GM19452 (cell line): ENCODE measurements around the gene SLAMF9.

Experiments
- ATAC-seq: cut with Tn5 transposase; IDR thresholded peaks from one replicate; pipeline ENCODE4 v1.9.1; 2021; ENCODE audit not compliant: unreplicated experiment

Gene SLAMF9

DNA sequence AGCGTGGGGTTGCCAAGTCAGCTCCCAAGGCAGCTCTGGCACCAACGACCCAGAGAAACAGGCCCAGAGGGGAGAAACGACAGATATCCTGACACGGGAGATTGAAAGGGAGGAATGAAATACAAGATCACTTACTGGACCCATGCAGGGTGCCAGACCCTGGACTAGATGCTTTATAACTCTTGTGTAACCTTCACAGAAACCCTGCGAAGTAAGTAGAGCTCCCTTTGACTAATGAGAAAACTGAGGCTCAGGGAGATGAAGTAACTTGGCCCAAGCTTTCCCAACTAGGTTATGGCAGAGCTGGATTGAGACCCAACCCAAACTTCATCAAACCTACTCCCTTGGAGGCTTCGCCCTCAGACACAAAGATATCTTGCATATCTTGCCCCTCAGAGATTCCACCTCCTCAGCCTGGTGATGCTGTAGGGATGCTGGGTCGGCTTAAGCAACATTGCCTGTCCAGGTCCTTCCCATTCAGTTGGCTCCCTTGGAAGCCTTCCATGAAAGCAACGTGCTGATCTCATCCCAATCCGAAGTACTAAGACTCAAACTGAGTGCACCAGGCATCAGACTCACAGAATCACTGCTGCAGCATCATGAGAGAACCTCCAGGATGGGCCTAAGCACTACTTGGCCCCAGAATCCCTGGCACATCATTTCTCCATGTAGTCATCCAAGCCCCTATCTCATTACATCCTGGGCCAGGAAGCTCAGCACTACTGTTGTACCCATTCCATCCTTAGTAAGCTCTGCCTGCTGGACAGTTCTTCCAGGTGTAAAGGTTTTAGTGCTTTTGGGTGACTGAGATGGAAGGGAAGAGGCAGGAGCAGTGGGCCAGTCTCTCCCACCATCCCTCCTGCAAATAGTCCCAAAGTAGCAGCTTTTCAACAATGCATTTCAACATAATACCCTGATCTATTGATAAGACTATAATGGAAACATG lies 7.5 kb downstream of the SLAMF9 start:
- ATAC-seq: no peak

DNA sequence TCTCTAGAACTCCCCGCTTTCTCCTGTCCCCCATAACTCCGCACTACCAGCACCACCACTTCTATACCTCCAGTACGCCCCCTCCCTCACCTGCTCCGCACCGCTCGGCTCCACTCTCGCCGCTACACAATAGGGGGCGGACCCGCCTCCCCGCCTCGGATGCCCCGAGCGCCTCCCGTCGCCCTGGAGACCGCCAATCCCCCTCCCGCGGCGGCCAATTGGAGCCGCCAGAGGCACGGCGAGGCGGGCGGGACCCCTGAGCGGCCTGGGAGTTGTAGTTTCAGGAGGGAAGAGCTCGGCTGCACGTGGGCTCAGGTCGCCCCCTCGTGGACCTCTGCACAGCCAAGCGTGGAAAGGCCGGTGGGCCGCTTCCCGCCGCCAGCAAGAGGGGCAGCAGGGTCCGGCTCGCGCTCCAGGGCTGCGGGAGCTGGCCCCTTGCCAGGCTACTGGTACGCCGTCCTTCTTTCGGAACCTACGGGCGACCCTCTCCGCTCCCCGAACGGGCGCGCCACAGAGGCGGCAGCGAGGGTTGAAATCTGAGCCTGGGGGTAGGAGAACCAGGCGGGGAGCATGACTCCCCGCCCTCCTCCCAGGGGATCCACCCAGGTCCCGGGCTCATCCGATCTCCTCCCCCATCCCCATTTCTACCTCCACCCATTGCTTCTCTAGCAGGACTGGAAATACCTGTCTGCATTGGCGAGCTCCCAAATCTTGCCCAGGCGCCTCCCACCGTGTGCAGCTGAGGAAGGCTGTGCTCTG lies 8.4 kb downstream of the SLAMF9 start, which contains the start of gene IGSF9:
Gene IGSF9 (minus strand): TSS at position 131 of the 759 bp plus-strand sequence. CDS start 2,159 bp downstream, outside the sequence.
- ATAC-seq: no peak

DNA sequence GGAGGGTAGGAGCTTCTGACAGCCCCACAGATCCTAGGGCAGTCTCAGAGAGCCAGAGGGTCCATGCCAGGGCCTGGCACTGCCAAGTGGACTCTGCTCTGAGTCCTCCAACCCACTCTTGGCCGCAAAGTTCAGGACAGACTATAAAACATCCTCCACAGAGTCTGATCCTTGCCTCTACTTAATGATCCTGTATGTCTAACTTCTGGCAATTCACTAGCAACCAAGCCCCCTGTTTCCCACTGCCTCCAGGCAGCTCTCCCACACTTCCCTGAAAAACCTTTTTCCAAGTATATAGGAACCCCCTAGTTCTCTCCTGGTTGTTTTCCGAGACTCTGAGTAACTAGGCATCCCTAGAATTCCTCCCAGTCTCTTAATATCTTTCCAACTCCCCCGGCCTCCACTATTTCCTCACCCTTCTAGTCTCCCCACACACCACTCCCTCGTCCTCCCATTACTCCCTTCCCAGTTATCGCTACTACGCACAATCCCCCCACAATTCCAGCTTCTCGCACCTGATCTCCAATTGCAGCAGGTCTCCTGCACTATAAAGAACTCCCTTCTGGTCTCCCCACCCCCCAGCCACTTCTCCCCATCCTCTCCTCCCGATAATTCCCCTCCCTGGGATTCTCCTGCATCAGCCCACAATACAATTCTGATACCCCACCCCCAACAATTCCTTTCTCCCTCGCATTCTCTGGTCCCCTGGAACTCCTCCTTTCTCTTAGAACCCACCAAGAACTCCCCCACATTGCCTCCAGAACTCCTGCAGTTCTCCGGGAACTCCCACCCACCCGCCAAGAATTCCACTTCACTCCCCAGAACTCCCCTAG lies 9.2 kb downstream of the SLAMF9 start:
- ATAC-seq: no peak

- ATAC-seq: no peak
Measured at GRCh38 chr1:159943908-159944622, 10.0 kb downstream of the SLAMF9 start.

GRCh38 chr1:159943278-159943640 lies 10.8 kb downstream of the SLAMF9 start:
- no peak for ATAC-seq

DNA sequence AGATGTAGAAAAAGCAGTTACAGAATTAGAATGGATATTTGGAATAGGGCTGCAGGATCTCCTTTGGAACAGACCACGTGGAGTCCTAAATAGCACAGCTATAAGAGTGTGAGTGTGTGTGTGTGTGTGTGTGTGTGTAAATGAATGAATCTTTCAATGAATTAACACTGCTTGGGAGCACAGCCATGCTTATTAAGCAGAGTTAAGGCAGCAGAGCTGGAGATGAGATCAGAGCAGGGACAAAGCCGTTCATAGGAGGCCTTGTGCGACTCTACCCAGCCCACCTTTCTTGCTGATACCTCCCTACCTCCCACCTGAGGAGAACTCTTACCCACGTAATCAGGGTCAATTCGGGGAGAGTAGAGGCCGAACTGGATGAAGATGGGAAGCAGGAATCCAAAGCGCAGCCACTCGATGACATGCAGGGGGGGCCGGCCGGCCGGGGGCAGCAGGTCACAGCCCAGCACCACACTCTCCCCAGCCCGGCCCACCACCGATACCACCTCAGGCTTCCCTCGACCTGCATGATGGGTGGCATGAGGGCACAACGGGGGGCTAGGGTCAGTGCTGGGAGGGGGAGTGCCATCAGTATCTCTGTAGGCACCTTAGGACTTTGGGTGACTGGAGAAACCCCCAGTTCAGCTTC lies 11.3 kb downstream of the SLAMF9 start:
- no peak for ATAC-seq

DNA sequence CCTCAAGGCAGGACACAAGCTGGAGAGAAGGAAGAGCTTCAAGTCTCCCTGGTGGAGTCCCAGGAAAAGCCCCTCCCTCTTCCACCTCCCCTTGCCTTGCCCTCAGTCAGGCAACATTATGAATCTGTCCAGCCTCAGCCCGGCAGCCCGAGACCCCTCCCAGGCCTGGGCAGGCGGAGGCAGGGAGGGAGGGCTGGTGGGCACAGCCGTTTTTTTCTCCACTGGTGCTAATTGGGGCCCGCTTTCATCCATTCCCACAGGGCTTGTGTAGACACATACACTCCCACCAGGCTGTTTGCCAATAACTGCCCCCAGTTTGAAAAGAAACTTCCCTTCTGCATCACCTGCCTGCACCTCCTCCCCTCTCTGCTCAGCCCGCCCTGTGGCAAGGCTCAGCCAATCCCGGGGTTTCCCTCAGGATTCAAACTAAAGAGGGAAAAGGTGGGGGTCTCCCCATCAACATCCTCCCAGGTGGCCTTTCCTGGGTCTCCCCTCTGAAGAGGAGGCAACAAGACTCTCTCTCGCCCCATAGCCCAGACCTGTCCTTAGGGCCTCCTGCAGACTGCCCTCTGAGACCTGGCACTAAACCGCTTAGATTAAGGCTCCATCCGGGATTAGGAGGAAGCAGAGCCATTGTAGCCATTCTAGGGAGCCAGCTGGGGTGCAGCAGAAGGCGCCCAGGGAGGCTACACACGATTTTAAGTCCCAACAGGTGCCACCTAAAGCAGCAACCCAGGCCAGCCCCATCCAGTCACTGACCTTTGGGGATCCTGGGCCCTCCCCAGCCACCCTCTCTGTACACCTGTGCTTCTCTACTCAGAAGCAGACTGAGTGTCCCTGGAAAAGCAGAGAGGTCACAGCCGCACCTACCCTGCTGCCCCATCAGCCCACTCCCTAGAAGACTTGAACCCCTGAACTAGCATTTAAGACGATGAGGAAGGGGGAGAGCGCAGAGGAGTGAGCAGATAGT lies 12.2 kb downstream of the SLAMF9 start:
- no peak for ATAC-seq

DNA sequence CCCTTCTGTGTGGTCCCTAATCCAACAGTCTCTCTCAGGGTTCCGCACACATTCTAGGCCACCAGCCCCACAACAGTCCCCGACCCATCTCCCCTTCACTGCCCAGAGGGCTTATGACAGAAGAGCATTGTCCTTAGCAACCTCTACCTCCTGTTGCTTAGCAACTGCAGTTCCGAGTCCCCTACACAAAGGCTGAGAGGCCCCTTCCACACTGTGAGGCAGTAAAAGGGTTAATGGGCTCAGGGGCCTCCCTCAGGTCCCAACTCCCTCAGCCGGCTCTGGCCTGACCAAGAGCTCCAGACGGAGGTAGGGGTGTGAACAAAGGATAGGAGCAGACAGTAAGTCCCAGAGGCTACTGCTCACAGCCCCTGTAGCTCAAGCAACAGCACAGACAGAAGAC lies 12.9 kb downstream of the SLAMF9 start:
- no peak for ATAC-seq

GRCh38 chr1:159940006-159940620 lies 13.9 kb downstream of the SLAMF9 start:
- no peak for ATAC-seq

DNA sequence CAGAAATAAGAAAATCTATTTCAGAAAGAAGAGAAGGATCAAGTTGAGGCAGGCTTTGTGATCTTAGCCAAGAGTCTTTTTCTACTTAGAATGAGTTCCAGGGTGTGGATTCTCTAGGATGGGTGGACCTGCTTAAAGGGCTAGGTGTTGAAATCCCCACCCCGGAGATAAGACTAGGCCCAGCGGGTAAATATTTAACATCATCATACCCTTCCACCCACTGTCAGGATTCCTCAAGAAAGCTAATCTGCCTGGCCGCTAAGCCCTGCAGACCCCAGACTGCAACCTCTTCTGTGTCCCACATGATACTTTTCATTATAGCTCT lies 14.4 kb downstream of the SLAMF9 start:
- ATAC-seq: no peak

DNA sequence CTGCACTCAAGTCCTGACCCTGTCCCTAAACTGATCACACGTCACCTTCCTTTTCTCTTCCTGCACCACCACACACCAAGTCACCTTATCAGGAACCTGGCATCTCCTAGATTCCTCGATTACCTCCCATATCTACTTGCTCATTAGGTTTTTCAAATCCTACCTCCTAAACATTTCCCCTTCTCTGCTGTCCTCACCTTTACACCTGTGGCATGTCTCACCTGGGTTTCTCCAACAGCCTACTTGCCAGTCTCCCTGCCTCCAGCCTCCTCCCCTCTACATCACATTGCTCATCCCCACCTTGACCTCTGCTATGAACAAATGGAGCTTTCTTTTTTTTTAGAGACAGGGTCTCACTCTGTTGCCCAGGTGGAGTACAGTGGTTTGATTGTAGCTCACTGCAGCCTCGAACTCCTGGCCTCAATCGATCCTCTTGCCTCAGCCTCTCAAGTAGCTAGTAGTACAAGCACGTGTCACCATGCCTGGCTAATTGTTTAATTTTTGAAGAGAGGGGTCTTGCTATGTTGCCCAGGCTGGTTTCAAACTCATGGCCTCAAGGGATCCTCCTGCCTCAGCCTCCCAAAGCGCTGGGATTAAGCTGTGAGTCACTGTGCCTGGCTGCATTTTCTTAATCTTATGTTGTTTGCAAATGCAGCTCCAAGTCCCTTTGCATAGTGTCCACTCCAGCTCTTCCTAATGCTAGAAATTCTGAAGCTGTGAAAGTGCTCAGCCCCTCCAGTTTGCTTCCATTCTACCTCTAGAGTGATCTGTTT lies 14.9 kb downstream of the SLAMF9 start:
- no peak for ATAC-seq

DNA sequence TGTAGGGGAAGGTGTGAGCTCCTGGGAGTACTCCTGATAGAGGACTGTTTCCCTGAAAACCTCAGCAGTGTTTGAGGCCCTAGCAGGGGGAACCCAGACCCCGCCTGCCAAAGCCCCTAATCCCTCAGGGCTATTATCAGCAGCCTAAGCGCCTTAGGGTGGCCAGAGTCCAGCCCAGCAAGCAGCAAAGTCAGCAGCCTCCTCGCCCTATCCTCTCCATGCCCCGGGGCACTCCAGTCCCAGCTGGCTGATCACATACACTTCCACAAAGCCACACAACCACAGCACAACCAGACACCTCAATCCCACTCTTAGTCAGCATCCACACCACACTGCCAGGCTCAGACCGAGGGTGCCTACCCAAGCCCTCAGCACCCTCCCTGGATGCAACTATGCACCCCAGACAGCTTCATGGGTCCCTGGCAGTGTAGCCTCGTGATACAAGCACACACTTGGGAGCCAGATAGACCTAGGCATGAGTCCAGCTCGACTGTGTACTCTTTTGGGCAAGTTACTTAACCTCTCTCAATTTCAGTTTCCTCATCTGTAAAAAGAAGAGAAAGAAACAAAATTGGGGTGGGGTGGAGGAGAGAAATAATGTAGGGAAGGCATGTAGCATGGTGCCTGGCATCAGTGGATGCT lies 15.7 kb downstream of the SLAMF9 start:
- ATAC-seq: no peak

- no peak for ATAC-seq
Measured at GRCh38 chr1:159937054-159937750, 16.8 kb downstream of the SLAMF9 start.

- no peak for ATAC-seq
Measured at GRCh38 chr1:159936273-159936904, 17.6 kb downstream of the SLAMF9 start.

GRCh38 chr1:159935719-159936272 lies 18.2 kb downstream of the SLAMF9 start:
- ATAC-seq: no peak

DNA sequence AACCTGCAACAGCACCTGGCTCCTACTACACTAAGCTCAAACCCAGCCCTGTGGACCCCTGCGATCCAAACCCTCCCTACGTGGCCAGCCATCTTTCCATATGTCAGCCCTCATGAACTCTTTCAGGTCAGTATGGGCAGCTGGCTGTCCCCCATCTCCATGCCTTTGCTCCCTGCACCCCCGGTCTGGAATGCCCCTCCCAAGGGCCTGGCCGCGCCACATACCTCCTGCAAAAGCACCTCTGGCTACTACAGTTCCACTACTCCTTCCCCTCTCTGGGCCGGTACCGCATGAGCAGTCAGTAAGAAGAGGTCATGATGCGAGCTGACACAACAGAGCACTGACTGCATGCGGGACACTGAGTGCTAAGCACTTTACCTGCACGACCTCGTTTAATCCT lies 18.7 kb downstream of the SLAMF9 start:
- no peak for ATAC-seq
